GM19395 (cell line): ENCODE data around the gene ASAP2.

Experiments used
- ATAC-seq: cut with Tn5 transposase; IDR thresholded peaks from one replicate; pipeline ENCODE4 v1.9.1; 2021; ENCODE audit warnings: mild to moderate bottlenecking, moderate library complexity; ENCODE audit not compliant: unreplicated experiment

Gene ASAP2

DNA sequence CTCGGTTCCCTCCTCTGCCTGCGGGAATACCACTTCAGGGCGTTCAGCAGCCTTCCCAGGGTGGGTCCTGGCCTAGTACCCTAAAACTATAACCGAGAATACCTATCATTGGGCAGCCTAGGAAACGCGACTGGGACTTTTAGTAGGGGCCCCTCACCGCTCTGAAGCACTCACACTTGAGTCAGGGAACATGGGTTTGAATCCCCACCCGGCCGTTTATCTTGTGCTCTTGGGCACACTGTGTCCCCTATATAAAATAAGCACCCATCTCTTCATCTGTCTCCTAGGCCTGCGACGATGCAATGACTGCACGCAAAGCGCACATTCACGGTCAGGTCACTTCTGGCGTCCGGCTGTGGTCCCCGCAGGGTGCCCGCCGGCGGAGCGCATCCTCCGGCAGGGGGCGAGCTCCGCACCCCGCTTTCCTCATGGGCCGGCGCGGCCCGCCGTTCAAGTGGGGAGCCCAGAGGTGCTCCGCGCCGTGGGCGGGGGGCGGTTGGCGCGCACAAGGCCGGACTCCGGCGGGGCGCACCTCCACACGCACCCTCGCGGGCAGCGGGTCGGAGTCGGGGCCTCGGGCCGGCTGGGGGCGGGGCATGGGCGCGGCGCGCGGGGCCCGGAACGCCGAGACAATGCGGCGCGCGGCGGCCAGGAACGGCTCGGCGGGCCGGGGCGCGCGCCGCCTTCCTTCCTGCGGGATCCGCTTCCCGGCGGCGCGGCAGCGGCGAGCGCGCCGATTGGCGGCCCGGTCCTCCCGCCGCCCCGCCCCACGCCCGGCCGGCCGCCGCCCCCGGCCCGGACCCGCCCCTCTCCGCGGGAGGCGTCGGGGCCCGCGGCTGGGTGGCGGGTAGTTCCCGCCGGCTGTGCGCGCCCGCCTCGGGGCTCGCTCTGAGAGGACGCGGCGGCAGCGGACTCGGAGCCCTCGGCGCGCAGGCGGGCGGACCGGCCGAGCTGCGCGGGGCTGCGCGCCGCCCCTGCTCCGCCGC lies at the start of gene ASAP2:
Gene ASAP2 (plus strand): TSS at position 850 of the 986 bp plus-strand sequence. CDS start 293 bp downstream, outside the sequence.
- peak; percentile 68 for ATAC-seq

DNA sequence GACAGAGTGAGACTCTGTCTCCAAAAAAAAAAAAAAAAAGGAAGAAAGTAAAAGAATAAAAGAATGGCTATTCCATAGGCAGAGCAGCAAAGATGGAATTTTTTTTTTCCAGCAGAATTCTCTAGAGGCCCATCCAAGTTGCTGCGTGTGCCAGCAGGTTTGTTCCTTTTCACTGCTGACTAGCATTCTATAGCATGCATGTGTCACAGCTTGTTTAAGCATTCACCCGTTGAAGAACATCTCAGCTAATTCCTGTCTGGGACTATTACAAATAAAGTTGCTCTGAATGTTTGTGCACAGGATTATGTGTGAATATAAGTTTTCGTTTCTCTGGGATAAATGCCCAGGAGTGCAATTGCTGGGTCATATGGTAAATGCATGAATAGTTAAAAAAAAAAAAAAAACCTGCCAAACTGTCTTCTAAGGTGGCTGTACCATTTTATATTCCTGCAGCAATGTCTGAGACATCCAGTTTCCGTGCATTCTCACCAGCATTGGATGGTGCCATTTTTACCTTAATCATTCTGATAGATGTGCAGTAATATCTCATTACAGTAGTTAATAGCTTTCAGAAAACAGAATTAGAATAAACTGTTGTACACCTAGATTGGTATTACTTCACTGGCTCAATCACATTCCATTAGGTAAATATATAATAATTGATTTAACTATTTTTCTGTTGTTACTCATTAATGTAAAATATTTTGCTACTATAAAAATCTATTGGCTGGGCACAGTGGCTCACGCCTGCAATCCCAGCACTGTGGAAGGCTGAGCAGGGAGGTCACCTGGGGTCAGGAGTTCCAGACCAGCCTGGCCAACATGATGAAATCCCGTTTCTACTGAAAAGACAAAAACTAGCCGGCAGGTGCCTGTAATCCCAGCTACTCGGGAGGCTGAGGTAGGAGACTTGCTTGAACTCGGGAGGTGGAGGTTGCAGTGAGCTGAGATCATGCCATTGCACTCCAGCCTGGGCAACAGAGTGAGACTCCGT lies 47.5 kb upstream of the ASAP2 start:
- no peak for ATAC-seq

DNA sequence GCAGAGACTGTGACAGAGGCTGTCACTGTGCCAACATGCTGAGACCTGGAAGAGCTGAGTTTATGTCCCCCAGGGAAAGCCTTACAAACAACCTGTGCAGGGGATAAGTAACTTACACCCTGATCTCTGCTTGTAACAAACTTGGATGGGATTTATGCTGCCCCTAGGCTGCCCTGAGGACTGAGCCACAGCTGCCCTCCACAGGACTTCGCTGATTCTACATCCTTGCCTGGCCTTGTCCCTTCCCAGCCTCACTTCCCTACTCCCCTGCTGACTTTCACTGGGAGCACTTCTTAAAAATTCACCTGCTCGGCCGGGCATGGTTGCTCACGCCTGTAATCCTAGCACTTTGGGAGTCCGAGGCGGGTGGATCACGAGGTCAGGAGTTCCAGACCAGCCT lies 45.9 kb upstream of the ASAP2 start:
- ATAC-seq = no peak

DNA sequence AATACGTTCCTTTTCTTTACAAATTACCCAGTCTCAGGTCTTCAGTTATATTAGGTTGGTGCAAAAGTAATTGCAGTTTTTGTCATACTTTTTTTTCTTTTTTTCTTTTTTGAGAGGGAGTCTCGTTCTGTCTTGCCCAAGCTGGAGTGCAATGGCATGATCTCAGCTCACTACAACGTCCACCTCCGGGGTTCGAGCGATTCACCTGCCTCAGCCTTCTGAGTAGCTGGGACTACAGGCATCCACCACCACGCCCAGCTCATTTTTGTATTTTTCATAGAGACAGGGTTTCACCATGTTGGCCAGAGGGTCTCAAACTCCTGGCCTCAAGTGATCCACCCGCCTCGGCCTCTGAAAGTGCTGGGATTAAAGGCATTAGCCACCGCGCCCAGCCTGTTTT lies 43.8 kb upstream of the ASAP2 start:
- no peak for ATAC-seq

DNA sequence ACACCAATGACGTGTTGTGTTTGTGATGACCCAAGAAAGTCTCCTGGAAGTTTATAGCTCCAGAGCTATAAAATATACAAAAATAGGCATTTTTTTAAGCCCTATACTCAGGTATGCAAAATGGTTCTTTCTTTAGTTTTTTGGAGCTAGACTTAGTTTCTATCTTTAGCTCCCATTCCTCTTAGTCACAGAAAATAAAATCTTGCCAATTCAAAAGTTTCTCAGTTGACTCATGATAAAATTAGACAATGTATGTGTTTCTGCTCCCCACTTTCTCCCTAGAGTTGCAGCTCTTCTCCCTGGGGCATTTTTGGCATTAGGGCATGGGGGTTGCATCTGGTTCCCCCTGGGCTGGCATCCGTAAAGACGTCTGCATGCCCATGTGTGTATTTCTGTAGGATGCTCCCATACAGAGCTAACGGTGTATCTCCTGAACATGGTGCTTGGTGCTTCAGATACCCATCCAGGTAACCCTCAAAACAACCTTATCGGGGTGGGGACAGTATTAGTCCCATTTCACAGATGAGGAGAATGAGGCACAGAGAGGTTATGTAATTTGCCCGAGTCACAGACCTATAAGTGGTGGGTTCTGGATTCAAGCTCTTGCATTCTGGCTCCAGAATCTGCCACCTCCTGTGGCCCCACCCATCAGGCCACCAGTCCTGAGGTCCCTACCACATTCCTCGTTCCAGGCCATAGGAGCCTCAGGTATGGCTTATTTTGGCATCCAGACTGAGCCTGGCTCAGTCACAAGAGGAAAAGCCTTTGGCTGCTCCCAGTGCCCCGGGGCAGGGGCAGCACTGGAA lies 43.1 kb upstream of the ASAP2 start:
- ATAC-seq = no peak

DNA sequence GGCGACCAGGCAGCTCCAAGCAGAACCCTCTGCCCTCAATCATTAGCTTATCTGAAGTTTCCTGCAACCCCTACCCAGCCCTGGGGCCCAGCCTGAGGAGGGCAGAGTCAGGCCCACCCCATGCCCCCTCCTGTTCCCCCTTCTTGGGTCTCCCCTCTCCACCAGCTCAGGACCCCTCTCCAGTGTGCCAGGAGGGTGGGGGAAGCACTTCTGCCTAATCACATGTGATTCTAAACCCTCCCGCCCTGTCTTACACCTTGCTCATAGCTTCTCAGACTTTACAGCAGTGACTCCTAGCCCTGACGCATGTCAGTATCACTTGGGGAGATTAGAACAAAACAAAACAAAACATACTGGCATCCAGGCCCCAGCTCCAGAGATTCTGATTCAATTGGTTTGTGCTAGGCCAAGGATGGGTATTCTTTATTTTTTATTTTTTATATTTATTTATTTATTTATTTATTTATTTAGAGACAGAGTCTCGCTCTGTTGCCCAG lies 42.5 kb upstream of the ASAP2 start:
- no peak for ATAC-seq

DNA sequence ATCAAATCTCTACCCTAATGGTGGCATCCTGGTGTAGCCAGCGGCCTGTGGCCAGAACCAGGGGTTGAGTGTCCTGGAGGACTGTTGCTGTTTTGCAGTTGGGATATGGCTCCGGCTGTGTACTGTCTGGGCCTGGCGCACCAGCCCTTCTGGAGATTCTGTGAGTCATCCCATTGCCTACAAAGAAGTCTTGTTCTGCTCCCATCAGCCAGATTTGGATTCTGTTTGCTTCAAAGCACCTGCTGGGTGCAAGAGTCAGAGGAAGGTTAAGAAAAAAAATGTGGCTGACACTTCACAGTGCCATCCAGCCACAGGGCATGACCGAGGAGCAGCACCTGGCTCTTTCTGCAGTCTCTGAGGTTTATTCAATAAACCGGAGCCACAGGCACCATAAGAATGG lies 41.0 kb upstream of the ASAP2 start:
- no peak for ATAC-seq

DNA sequence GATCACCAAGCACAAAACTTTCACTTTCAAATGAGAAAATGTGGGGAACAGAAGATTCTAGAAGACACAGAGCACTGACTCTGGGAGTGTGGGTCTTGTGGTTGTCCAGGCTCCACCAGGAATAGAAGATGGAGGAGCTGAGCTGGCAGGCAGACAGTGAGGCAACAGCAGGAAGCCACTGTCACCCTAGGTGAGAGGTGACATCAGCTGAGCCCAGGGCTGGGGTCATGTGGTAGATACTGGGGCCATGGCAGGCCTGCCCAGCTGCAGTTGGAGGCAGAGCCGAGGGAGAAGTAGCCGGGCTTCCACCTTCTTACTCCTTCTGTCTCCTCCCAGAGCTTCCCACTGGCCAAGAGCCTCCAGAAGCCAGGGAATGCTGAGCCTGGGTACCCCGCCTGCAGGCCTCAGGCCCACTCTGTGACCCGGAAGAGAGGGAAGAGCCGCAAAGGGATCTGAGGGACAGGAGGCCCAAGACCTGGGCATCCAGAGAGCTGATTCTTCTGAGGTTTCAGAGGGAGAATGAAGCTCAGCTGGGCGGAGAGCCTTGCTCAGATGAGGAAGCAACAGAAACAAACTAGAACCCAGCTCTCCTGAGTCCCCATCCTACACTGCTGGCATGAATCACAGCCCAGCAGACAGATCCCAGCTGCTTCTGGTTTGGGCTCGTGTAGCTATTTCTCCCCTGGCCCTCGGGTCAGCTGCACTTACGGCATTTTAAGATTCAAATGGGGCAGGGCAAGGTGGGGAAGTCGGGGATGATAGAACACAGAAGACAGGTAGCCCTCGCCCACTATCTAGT lies 39.8 kb upstream of the ASAP2 start:
- no peak for ATAC-seq

DNA sequence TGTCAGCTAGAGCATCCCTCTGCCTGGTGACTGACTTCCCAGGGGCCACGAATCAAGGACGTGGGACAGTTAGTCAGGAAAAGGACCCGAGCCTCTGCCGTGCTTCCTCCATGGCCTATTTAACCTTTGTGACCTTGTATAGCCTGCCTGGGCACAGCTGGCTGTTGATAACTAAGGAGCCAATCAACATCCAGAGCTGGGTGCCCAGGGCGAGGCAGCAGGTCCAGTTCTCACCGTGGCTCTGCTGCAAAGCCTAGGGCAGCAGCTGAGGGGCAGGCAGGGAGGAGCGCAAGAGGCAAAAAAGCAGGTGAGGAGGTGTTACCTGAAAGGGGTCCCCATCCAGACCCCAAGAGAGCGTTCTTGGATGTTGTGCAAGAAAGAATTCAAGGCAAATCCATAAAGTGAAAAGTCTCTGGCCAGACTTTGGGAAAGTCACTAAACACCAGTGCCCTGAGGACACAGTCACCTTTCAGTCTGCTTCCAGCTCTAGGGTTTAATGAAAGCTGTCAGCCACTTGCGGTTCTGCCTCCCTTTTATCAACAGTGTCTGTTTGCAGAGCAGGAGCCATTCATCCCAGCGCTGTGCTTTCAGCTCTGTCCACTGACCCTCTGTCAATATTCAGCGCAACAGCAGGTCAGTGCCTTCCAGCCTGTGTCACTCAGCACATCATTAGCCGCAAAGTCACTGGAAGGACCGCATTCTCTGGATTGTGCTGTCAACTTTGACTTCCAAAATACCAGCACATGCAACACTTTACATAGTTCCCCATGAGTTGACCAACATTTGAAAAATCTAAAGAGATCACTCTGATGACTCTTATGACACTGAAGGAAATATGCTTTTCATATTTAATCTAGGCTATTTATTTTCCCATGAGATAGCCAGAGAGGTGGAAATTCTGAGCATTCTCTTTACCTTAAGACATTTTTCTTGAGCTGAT lies 38.6 kb upstream of the ASAP2 start:
- ATAC-seq = no peak

DNA sequence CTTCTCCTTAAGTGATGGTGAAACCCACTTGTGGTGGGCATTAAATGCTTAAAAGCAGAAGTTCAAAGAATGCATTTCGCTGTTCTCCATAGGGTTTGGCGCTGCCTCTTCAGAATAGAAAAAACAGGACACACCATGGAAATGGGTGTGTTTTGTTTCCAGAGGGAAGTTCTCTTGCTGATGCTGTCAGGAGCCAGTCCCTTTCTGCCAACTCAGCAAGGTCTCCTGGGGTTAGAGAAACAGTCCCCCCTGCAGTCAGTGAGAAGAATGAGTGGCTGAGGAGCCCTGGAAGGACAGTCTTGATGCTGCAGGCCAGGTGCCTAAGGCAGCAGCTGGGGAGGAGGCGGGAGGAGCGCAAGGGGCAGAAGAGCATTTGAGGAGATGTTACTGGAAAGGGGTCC lies 37.8 kb upstream of the ASAP2 start:
- no peak for ATAC-seq

DNA sequence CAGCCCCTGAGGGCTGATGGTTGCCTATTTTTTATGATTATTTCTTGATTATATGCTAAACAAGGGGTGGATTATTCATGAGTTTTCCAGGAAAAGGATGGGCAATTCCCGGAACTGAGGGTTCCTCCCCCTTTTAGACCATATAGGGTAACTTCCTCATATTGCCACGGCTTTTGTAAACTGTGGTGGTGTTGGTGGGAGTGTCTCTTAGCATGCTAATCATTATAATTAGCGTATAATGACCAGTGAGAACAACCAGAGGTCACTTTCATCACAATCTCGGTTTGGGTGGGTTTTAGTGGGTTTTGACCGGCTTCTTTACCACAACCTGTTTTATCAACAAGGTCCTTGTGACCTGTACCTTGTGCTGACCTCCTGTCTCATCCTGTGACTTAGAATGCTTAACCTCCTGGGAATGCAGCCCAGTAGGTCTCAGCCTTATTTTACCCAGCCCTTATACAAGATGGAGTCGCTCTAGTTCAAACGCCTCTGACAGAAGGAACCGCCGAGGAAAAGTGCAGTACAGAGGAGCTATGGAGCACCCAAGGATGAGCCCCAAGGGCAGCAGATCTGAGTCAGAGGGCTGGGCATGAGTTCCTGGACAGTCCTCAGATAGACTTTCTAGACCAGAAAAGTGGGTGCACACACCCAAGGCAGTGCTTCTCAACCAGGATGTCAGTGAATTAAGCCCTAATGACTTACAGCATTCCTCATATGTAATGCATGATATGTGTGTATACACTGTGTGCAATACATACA lies 37.1 kb upstream of the ASAP2 start:
- no peak for ATAC-seq

DNA sequence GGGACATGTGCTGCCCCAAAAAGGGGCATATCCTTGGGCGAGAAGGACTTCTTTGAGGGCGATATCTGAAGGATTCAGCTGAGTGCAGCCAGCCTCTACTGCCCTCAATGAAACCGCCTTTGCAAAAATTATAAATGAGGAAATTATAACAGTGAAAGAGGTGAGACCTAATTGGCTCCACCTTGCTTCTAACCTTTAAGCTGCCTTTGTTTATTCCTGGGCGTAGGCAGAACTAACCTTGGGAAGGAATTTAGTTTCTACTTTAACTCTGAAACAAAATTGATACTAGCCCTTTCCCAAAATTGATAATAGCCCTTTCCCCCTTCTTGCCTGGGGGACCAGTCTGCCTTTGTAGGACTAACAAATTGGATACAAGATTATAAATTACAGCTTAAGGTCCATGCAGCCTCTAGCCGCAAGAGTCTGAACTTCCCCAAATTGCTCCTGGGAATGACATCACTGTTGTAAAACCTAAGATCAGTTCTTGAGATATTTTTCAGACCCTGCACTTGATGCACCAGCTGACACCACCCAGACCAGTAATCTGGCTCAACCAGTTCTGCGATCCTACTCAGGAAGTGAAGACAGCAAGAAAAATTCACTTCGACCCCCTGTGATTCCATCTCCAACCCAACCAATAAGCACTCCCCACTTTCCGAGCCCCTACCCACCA lies 36.0 kb upstream of the ASAP2 start:
- ATAC-seq = no peak

DNA sequence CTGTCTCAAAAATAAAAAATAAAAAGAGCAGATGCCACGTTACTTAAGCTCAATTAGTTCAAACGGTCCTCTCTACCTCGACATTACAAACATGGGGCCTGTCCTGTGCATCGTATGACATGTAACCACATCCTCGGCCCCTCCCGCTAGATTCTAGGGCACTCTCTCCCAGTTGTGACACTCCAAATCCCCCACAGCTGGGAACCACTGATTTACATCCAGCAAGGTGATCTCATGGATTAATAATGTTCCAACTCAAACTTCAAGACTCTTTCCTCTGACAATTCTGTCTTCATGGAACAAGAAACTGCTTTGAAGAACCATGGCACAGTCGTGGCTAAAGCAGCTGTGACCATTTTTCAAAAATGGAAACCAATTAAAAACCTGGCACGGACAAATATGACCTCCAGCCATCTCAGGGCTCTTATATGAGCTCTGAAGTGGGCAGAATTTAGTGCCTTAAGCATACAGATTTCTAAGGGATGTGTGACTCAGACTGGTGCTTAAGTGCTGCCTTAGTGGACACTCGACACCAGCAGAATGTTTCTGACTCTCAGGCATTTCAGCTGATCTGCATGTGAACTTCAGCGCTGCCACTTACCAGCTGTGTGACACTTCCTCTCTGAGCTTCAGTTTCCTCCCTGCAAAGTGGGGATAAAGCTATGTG lies 31.7 kb upstream of the ASAP2 start:
- no peak for ATAC-seq

DNA sequence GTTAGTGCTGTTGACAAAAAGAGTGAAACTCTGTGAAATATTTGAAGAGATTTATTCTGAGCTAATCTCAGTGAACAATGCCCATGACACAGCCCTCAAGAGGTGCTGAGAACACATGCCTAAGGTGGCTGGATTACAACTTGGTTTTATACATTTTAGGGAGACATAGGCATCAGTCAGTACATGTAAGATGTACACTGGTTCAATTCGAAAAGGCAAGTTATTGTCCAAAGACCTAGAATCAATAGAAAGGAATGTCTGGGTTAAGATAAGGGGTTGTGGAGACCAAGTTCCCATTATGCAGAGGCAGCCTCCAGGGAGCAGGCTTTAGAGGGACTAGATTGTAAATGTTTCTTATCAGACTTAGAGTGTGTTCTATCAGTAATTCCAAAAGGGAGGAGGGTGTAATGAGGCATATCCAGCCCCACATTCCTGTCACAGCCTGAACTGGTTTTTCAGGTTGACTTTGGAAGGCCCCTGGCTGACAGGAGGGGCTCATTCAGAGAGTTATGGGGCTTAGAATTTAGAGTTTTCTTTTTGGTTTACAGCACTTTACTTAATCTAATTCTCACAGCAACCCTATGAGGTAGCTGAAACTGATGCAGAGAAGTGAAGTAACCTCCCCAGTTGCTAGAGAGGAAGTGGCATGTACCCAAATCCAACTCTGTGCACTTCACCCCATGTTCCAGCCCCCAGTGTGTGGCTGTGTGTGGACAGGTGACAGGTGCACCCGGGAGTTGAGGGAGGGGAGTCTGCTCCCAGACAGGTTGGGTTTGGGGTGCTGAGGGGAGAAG lies 28.3 kb upstream of the ASAP2 start:
- peak; percentile 71 for ATAC-seq

DNA sequence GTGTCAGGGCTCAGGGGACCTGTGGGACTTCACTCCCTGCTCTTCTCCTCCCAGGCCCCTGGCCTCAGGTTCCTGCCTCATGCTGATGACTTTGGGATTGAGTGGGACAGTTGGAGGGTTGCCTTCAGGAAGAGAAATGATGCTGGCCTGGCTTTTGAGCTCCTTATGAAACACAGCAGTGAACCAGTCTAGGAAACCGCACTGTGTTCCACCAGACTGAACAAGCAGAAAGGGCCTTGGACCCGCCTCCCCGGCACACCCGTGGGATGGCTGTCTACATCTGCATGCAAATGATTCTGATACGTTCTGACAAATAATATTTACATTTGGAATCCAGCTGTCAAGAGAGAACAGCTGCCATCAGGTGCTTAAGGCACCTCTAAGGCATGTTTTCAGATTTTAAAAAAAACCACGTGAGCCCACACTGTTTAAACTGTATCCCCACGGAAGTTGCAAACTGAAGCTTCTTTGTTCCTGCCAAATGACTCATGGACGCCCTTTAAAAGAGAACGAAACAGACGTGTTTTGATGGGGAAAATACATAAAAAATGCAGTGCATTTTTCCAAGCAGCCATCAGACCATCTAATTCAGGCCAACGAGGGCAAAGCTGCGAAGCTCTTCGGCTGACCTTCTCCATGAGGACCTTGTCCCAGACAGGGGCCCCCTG lies 27.6 kb upstream of the ASAP2 start:
- peak; percentile 79 for ATAC-seq
